RPMI8226 (cell line): ENCODE data around the gene CLEC4F.

Source experiments
- DNase-seq: peaks from one replicate; pipeline ENCODE4 v3.0.0-alpha.2; 2015

The CLEC4F gene, protein sequence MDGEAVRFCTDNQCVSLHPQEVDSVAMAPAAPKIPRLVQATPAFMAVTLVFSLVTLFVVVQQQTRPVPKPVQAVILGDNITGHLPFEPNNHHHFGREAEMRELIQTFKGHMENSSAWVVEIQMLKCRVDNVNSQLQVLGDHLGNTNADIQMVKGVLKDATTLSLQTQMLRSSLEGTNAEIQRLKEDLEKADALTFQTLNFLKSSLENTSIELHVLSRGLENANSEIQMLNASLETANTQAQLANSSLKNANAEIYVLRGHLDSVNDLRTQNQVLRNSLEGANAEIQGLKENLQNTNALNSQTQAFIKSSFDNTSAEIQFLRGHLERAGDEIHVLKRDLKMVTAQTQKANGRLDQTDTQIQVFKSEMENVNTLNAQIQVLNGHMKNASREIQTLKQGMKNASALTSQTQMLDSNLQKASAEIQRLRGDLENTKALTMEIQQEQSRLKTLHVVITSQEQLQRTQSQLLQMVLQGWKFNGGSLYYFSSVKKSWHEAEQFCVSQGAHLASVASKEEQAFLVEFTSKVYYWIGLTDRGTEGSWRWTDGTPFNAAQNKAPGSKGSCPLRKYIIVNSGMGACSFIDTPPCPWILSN

DNA sequence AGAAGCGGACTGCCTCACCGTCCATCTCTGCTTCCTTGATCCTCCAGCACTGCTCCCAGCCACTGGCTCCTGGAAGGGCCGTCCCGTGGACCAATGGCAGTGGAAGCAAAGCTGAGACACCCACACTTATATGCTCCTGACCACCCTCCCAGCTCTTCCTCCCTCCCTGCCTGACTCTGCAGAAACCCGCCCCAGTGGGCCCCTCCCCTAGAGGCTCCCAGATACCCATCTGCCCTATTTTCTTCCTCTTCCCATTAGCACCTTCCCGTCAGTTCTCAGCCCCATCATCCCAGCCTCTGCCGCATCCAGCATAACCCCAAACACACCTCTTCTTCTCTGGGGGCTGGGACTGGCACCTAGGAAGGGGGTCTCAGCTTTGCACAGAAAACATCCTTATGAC, at the start of gene CLEC4F:
Gene CLEC4F, minus strand, starts transcription at position 101 of the 400 bp plus-strand sequence. Its CDS starts 76 bp downstream, at position 25.
- DNase-seq, result no peak

DNA sequence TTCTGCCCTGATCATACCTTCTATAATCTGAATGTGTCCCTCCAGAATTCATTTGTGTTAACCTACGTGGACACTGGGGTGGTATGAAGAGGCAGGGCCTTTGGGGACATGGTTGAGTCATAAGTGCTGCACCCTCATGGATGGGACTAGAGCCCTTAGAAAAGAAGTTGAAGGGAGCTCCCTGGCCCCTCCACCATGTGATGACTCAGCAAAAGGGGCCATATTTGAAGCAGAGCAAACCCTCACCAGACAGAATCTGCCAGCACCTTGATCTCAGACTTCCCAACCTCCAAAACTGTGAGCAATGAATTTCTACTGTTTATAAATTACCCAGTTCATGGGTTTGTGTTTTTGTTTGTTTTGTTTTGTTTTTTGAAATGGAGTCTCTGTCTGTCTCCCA, 48.6 kb upstream of the CLEC4F start:
- DNase-seq, result no peak

DNA sequence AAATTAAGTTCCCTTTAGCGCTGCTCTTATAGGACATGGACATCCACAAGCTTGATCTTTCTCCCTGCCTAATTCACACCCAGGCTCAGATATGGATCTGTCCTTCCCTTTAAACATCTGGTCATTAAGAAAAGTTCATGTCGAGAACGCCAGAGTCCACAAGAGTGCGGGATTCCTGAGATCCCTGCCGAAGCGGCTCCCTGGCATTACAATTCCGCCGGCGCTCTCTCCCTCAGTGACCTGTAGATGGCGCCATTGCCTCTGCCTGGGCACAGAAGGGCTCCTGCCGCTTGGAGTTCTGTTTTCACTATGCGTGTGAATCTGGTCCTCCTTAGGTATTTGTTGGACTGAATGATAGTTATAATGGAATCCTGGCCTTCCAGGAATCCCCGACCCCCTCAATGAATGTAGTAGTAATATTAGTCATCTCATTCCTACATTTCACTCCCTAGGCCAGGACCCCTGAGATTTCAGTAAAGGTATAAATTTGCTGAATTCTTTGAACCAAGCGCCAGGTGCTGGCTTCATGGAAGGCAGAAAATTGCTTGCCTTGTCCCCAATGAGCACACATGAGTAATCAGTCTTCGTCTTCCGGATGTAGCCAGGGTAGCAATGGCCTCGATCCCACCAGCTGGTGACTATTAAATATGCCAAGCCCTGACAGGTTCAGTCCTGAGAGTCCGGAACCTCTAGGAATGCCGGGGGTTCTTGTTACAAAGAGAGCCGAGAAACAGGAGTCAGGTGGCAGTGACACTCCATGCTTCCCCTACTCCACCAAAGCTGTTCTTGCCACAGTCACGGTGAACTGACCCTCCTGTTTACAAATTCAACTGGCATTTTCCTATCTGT, 41.6 kb upstream of the CLEC4F start:
- peak; percentile 73 for DNase-seq

DNA sequence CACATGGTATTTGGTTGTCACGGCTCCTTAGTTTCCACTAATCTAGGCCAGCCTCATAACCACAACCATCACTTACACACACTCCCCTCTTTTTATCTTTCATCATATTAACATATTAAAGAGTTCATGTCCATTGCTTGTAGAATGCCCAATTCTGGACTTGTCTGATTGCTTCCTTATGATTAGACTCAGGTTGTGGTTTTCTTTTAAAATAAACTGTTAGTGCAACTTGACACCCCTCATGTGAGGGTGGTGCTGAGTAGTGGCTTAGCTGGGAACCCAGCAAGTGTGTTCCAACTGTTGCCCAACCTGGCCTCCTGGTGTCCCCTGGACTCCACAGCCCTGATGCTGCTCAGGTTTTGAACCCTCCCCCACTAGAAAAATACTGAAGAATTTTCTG, 35.3 kb upstream of the CLEC4F start:
- DNase-seq, result no peak

DNA sequence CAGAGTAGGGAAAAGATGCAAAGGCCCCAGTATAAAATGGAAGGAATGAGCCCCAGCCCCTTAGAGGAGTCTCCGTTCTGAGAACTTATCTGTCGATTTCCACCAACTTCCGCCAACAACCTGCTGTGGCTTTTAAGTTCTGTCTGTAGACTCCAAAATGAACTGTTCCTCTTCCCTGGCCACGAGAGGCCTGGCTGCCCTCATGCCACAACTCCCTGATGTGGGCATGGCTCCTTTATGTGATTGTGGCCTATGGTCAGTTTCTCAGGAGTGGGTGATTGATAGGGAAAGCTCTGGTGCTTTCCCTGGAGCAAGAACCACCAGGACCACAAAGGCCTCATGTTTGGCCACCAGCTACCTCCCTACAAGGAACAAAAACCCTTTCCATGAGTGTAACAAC, 34.0 kb upstream of the CLEC4F start:
- DNase-seq, result no peak

DNA sequence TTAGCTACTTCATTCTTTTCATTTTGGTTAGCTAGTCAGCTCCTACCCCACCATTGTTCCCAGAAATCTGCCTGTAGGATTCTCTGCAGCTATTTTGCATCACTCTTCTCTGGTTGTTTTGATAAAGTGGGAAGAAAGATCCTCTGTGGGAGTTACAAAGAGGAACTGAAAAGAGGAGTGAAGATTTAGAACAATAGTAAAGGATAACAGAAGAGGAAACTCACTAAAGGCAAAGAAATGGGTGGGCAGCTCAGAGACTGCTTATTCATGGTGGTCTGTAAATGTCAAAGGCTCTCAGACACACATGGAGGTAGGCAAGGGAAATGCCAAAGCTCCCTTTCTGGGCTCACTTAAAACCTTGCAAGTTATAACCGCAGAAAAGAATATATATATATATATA, 32.4 kb upstream of the CLEC4F start:
- no peak for DNase-seq

DNA sequence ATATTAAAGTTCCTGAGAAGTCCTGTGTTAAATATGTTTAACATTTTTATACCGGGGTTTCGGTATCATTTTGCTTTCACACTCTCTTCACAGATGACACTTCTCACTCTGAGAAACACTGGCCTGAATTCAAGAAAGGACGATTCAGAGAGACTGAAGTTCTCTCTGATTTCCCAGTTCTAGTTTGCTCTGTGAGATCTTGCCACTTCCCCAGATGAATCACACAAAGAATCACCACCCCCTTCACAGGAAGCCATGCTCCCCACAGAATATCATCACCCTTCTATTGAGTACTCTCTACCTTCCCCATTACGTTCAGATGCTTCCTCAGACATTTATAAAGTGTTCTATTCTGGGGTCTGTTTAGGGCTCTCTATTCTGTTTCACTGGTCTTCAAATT, 31.3 kb upstream of the CLEC4F start:
- DNase-seq, result peak; percentile 54

DNA sequence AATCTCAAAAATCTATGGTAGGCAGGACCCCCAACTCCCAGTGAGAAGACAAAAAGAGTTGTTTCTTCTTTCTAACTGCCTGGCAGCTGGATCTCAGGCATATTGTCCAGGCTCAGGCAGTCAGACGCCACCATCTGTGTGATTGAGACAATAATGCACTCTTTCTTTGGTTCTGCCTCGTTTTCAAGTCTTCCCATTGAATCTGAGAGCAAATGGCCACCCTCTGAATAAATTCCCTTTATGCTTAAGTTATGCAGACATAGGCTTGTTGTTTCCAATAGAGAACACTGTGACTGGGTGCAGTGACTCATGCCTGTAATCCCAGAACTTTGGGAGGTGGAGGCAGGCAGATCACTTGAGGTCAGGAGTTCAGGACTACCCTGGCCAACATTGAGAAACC, 30.5 kb upstream of the CLEC4F start:
- DNase-seq, result no peak

DNA sequence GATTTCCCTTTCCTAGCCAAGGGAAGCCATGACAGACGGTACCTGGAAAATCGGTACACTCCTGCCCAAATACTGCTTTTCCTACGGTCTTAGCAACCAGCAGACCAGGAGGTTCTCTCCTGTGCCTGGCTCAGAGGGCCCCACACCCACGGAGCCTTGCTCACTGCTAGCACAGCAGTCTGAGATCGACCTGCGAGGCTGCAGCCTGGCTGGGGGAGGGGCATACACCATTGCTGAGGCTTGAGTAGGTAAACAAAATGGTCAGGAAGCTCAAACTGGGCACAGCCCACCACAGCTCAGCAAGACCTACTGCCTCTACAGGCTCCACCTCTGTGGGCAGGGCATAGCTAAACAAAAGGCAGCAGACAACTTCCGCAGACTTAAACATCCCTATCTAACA, 22.0 kb upstream of the CLEC4F start:
- no peak for DNase-seq

DNA sequence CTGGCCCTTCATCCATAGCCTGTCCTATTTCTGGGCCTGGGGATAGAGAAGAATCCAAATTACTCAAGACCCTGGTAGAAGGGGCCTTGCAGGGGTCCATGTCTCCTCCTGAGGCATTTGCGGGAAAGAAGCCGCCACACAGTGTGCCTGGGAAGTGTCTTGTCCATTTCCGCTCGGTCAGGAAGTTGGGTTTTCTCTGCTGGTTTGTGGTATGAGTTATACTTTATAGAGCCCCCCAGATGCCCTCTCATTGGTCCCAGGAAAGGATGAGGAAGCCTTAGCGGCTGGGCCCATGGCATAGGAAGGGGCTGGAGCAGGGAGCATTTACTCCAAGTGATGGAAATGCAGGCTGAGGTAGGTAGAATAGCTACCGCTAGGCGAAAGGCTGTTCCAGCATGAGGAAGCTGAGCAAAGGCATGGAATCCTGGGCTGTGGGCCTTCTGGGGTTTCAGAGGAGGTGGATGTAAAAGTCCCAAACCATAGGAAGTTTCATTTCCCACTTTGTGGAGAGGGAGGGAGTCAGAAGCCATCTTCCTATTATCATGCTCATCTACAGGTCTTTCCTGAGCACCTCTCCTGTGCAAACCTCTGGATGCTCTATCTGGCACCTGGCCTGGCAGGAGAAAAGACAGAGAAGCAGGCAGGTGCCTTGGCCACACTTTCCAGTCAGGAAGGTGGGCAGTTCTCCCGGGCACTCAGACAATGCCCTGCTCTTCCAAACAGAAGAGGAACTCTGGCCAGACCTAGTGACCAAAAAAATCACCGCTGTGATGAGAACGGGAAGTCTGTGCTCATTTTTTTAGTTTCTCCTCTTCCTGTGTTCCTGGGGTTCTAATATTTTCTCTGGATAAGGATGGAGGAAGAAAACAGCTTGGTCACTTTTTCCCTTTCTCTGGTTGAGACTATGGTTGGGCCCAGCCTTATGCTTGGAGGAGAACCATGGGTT, 17.9 kb upstream of the CLEC4F start:
- no peak for DNase-seq

DNA sequence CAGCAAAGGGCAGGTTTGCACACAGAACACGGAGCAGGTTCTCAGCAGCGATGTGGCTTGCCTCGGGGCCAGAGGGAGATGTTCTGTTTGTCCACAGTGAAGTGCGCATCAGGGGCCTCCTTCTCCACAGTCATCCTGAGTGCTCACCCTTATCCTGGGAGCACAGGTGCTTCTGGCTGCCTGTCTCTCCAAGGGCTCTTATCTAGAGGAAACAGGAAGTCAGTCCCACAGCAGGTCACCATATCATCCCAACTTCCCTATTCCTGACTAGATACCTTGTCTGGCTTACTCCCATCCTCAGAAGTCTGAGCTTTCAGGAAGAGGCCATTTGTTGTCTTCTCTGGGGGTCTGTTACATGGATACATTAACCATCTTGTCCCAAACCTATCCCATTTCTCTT, 15.2 kb upstream of the CLEC4F start, which contains the start of gene CD207:
Gene CD207, minus strand, starts transcription at position 174 of the 400 bp plus-strand sequence. Its CDS starts 40 bp downstream, at position 134.
- DNase-seq, result no peak

DNA sequence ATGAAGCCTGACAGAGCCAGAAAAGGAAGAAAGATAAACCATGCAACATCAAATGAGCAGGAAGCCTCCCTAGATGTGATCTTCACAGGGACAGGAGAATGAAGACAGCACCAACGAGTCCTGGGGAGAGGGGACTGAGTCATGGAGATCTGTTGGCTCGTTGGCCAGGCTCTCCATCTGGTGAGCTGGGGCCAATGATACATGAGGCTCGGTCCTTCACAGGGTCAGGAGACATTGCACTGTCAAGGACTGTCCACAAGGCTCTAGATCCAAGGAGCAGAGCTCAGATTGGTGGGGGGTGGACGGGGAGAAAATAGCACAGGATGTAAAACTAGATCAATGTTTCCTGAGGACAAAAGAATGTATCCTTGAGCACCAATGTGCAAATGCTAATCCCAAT, 14.5 kb upstream of the CLEC4F start:
- no peak for DNase-seq

DNA sequence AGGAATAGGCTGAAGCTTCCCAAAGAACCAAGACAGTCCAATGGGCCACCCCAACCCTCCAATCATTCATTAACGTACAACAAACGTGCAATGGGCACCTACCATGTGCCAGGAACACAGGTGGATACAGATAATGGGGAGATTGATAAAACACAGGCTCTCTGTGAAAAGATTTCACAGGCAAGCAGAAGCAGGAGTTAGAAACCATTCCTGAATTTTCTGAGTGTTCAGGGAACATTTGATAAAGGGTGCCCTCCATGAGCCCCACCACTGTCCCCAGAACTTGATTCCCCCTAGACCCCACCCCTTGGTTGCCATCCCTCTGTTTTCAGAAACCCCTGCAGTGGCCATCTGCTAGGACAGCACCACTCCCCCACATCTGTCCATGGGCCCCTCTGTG, 13.7 kb upstream of the CLEC4F start:
- no peak for DNase-seq

DNA sequence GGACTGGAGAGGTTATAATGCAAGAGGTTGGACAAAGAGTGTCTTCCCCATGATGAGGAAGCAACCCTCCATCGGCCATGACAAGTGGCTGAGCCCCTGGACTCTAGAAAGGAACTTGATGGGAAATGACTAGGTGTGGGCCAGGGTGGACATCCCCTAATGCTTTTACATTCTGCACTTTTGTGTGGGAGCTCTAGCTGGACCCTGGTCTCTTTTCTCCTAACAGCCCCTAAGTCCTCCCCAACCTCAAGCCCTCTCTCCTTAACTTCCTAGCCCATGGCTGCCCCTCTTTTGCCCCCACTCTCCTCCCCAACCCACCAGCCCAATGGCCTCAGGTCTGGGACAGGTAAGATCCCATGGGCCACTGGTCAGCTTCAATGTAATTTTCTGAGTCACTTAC, 12.8 kb upstream of the CLEC4F start:
- no peak for DNase-seq

DNA sequence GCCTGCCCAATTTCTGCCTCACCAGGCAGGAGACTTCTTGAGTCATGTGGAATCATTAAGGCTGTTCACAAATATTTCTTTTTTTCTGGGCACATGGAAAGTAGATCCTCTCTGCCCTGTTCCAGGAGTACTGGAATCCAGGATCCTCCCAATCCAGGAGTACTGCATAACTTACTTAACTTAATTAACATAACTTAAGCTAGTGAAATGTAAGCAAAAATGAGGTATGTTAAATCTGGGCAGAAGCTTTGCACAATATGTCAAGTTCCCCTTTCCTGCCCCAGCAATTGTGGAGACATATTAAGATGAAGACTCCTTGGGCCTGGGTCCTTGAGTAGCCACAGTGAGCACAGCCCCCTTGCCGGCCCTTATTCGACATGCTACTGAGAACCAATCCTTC, 12.0 kb upstream of the CLEC4F start:
- no peak for DNase-seq

DNA sequence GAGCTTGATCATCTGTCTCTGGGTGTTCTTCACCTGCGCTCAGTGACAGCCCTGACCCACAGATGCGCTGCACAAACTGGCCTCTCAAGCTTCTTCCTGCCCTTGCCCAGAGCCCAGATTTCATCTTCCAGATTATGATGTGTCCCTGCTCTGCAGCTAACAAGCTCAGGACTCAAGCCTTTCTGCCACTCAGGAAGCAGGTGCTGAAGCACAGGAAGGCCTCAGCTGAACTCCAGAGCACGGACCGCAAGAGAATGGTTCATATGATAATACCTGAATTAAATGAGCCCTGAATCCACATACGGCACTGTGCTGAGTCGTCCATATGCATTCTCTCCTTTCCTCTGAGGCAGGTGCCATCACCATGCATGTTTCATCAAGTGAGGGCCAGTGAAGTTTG, 11.5 kb upstream of the CLEC4F start:
- DNase-seq, result no peak

DNA sequence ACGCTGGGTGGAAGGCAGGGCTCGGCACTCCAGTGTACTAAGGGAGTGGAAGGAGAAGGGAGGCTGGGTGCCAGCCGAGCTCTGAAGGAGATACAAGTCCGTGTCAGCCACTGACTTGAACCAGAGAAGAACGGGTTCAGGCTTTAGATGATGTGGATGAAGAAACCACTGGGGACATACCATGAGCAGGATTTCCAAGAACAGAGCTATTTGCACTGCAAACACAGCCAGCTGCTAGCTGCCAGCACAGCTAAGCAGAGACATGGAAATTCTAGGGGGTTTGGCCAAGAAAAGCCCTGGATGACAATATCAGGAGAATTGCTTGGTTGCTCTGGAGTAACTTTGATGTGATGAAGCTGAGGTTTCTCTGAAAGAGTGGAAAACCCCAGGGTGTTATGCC, 10.0 kb upstream of the CLEC4F start:
- no peak for DNase-seq

DNA sequence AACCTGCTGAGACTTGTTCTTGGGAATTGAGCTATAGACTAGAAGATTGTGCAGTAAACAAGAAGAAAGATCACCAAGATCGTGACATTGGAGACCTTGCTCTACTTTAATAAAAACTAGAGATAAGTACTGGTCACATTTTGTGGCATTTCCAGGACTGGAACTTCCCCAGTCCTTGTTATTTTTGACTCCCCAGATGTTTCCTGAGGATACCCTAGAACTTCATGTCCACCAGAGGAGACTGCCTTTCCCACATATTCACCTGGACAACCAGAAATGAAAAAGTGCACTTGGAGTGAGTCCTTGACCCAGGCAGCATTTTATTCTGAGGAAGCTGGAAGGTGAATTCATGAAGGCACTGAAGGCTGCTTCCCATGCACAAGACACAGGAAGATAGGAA, 9.5 kb upstream of the CLEC4F start:
- no peak for DNase-seq

DNA sequence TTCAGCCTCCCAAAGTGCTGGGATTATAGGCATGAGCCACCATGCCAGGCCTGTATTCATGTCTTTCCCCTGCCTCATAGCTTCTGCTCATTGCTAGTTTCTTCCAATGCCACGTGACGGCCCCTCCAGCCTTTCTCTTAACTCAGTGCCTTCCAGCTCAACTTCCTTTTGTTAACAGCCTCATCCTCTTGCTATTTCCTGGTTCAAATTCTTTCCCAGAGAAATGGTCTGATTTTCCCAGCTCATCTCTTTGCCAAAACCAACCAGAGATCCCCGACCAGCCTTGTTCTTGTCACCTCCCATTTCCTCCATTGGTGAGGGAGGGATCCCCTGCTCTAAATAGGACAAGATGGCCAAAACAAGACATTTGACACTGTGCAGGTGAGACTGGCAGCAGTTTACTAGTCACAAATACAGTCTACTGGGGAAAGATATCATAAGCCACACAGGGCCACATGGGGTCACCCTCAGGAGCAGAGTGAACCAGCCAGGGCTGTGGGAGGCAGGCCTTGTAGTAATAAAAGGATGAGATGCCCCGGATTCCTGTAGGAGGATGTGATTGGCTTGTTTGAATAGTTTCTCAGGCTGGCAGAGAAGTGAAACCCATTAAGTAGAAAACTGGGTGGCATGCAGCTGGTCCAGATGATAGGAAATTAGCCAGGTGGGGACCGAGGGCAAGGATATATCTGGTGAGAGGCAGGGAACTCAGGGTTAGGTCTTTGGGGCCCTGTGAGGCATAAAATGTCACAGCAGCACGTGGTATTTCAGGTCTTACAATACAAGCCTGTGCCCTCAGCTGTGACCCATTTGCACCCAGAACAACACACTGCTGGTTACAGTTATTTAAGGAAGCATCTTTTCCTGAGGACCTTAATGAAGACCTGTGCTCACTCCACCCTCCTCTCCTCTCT, 8.8 kb upstream of the CLEC4F start:
- peak; percentile 92 for DNase-seq

DNA sequence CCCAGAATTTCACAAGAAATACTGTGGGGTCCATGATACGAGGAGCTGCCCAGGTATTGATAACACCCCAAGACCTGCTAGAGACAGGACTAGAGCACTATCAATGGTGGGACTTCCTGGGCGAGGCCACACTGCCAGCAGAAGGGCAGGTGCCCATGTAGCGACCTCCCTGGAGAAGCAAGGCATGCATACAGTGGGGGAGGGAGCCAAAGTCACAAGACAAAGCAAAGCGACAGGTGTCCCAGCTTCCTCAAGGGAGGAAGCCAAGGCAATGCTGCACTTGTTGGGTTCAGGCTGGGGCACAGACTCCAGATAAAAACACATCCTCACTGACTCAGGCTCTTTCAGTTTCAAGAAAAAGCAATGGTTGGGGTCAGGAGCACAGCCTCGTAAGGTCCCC, 7.7 kb upstream of the CLEC4F start:
- peak; percentile 92 for DNase-seq

DNA sequence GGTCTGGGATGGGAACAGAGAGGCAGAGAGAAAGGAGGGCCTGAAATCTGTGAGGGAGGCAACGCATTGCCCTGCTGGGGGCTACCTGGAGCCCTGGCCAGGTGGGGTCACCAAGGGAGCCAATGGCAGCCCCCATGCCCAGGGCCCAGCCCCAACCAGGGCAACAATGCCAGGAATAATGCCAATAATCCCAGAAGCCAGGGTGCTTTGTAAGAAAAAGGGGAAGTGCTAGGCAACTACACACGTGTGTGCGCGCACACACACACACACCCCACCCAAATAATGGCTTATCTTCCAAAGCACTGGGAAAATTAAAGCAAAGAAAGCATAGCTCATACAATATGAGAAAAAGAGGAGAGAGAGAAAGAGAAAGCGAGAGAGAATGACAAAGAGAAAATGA, 7.0 kb upstream of the CLEC4F start:
- no peak for DNase-seq
